ENCODE measurements around the gene AKAP5. TPM values are rescaled to one million over a fixed set of nuclear protein-coding genes. Genes with fewer than 3 reads are reported as not detected.
A peak's percentile ranks its signal among the peaks of the same experiment; 100 is the strongest.
"Not testable (repeated sequence)": the region's sequence is repeated elsewhere in the genome, so short reads cannot be mapped to it uniquely, and the experiment has no call there.

The AKAP5 gene
- total RNA-seq, 1 donor from 2014 or later: 0.20 TPM

DNA sequence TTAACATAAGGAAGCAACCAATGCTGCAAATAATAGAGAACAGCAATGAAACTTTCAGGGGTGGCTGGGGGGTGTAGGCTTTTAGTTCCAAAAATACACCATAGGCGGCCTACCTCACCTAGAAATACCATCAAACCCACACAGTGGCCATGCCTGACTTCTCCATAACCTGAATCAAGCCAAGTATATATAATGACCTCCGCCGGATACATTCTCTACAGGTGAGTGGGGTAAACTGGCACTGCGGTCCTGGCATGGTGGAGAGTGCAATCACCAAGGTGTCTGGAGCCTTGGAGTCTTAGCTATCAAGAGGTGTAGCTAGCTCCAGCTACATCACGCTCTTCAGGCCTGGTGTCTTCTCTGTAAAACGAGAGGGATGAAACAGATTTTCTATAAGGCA lies 37.2 kb downstream of the AKAP5 start:
- no peak for DNase-seq (ENCODE audit: low read depth in 2 of 2)

DNA sequence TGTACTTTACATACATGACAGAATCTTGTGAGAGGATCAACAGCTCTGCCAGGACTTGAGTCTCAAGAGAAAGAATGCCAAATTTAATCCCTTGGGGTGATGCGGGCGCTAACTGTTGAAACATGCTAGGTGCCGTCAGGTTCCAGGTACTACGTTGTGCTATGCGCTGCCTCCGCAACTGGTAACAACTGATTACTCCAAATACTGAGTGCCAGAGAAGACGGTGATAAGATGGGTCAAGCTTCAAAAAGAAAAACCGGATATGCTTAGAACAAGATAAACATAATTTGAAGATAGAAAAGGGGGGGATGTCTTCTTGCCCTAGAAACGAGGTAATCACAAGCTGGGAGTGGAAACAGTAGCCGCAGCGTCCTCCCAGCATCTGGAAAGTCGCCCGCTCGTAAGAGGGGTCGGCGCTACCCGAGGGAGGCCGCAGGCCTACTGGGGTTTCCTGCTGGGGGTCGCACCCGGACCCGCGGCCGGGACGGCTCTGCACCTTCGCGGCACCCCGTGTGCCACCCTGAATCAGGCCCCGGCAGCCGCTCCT lies 37.7 kb downstream of the AKAP5 start:
- peak in 1 of 2 donors; percentile 41 for DNase-seq (ENCODE audit: low read depth in 2 of 2)

DNA sequence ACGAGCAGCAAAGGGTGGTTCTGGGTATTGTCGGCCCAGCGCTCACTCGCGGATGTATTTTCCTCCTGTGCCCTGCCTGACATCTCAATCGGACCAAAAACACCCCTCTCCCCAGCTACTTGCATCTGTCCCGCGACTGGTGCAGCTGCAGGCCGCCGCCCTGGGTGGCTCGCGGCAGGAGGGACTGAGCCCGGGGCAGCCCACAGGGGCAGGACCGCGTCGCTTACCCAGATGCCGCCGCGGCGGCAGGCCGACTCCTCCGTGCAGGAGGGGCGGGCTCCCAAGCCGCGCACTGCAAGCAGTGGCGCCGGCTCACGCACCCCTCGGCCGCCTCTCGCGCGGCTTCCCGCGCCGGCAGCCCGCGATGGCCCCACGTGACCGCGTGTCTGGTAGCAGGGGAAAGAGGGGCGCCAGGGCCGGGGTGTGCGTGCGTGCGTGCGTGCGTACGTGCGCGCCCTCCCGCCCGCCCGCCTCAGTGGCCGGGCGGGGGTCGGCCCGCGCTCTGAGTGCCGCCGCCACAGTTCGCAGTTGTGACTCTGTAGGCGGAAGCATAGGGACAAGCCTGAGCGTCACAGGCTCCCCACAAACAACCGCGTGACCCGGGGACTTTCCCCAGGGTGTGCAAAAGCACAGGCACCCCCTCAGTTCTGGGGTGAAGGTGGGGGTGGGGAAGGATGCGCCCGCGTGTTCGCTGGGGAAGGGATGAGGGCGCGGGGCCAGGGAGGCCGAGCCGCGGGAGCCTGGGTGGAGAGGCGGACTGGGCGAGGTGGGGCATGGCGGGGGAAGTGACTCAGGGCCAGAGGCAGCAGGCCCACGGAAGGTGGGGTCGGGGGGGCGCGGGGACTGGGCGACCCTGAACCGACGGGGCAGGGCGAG lies 38.4 kb downstream of the AKAP5 start, which contains the start of gene ZBTB25:
Gene ZBTB25, minus strand, starts transcription at position 405 of the 876 bp plus-strand sequence. CDS start 13,305 bp downstream, outside the sequence.
- peak; percentile 95 to 96 for DNase-seq (ENCODE audit: low read depth in 2 of 2)

DNA sequence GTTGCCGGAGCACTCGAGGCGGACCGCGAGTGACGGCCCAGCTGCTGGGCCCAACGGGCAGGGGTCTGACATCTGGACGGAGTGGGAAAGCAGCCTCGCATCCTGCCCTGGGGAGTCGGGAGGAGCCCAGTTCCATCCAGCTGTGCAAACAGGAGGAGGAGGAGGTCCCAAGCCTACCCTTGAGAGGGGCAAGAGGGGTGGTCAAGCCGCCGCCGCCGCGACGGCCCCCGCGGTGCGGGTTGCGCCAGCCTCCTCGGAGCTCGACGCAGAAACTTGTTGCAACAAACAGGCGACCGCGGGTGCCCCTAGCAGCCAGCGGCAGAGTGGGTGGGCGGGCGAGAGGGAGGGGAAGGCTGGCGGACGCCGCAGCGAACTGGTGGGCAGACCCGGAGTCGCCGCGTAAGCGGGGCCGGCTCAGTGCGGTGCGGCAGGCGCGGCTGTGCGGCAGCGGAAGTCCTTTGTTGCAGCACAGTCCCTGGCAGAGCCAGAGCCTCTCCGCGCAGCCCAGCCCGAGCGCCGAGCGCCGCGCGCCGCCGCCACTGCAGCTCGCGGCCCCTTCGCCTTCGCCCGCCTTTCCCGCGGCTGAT lies 39.1 kb downstream of the AKAP5 start, which contains the start of gene ZBTB1:
Gene ZBTB1, plus strand, starts transcription at position 461 of the 587 bp plus-strand sequence. CDS start 16,735 bp downstream, outside the sequence.
- peak; percentile 88 to 95 for DNase-seq (ENCODE audit: low read depth in 2 of 2)

DNA sequence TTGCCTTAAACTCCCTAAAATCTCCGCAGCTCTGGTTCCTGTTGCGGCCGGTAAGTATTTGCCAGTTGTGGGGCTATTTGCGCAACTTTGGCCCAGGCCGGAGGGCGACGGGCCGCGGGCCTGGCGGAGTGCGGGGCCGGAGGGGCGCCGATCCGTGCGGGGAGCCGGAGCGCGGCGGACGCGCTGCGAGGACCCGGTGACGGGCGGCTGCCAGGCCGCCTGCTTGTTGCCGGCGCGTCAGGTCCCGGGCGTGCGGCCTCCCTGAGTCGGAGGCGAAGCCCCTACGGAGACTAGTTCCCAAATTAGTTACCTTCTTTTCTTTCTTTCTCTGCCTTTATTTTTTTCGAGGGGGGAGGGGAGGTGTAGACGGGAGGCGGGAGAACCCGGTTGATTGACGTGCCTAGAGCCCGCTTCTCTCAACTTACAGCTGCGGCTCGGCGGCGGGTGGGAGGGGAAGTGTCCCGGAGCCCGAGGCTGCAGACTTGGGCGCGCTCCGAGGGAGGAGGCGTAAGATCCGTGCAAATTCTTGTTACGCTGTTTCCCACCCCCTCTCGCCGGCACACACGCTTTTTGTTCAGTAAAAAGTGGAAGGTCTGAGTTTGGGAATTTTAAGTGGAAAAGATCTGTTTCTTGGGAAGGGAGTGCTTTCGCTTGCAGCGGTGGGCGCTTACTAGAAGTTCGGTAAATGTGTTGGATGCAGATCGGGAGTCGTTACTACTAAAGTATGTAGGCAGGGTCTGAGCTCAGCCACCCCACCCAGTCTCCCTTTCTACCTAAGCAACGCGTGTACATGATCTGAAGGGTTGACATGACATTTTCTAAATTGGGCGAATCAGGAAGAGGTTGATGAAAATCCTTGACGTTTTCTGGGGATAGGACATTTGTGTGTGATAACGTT lies 39.8 kb downstream of the AKAP5 start:
- peak; percentile 80 to 88 for DNase-seq (ENCODE audit: low read depth in 2 of 2)

DNA sequence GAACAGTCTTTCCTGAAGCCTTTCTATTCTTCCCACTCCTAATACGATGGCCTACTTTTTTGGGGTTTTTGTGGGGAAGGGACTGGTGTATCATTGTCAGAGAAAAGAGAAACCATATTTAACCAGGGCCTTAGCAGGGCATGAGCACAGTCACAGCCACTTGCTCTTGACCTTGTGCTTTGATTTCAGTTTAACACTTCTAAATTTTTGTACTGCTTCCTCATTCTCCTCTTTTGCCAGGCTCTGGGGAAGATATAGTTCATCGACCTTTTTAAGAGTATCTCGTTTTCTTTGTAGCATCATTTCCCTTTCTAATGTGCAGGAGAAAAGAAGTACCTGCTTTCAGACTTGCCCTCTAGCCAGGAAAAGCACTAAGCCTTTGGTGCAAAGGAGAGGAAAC lies 41.4 kb downstream of the AKAP5 start:
- no peak for DNase-seq (ENCODE audit: low read depth in 2 of 2)

DNA sequence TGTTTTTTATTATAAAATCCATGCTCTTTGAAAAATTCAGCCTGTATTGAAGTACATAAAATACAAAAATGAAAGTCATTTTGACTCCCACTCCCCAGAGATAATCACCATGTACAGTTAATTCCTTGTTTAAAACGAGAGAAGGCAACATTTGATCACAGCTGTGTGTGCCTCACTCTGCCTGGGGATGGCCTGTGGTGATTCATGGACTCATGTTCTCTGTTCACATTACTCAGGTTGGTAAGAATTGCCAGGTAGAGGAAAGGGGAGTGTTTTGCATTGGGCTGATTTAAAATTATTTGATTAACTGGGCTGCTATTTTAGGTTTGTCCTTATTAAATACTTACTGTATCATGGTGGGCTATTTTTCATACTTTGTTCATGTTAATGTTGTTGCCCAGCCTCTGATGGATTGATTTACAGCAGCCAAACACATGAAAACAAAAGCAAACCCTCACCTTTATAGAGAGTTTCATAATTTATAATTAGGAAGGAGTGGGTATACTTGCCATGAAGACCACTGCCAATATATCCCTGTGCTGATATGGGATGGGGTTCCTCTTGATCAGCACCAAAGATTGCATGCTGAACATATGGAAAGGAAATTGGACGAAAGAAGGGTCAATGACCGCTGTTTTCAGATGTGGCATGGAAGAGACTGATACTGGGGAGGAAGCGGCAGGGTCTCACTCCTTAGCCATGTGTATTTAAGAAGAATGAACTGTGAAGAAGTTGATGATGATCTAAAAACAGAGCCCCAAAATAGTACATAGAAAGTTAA lies 42.3 kb downstream of the AKAP5 start:
- peak; percentile 35 to 41 for DNase-seq (ENCODE audit: low read depth in 2 of 2)

DNA sequence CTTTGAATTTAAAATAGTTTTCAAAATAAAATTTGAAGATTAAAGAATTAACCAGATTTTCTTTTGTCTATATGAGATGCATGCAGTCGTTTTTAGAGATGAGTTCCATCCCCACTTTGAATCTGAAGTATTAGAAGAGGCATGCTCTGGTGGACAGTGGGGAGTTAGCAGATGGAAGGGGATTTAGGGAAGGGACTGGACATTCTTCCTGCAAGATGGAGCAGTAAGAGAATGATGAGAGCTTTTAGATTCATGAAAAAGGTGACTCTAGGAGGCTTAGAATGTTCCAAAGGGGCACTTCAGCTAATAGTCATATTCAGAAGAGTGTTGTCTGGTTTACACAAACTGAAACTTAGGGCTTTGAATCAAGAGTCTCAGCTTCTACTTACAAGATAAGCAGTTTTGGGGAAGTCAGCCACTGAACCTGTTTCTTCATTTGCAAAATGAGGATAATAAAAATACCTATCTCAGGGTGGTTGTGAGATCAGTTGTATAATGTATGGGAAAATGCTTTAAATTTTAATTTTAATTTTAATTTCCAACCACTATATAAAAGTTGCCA lies 43.0 kb downstream of the AKAP5 start:
- DNase-seq (ENCODE audit: low read depth in 2 of 2): no peak

DNA sequence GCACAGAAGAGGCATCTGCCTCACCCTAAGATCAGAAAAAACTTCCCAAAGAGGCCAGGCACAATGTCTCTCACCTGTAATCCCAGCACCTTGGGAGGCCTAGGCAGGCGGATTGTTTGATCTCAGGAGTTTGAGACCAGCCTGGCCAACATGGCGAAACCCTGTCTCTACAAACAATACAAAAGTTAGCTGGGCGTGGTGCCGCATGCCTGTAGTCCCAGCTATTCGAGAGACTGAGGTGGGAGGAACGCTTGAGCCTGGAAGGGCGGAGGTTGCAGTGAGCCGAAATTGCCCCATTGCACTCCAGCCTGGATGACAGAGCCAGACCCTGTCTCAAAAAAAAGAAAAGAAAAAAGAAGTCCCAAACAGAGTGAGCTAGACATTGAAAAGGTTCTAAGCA lies 43.7 kb downstream of the AKAP5 start:
- no peak for DNase-seq (ENCODE audit: low read depth in 2 of 2)

DNA sequence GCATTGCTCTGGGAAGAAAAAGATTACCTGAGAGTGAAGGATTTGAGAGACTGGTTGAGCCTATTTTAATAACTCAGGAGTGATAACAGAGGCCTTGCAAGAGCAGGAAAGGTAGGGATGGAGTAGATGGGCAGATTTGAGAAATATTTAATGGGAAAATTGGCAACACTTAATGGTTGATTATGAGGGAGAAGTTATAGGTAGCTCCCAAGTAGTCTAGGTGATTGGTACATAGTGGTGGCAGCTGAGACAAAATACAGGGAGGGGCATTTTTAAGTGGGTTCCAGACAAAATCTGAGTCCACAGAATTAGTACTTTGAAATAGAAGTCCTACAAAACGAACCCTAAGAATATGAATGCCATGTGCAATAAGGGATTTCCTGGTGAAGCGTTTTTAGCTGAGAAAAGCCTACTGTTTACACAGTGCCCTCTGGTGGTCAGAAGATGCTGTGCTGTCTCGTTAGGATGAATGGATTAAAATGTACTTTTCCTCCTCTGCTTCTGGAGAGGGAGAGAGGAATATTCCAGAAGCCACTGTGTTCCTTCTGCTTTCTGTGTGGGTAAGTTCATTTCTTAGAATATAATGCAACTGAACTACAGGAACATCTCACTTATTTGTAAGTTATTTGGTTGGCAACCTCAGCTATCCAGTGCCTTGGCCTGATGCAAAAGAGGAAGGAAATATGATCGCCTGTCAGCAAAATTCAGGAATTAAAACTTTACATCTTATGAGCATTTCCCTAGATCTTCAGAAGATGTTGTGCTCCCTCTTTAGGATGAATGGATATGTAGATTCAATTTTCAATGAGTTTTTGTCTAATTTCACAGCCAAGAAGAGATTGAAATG lies 45.7 kb downstream of the AKAP5 start:
- DNase-seq (ENCODE audit: low read depth in 2 of 2): peak; percentile 74 to 77

DNA sequence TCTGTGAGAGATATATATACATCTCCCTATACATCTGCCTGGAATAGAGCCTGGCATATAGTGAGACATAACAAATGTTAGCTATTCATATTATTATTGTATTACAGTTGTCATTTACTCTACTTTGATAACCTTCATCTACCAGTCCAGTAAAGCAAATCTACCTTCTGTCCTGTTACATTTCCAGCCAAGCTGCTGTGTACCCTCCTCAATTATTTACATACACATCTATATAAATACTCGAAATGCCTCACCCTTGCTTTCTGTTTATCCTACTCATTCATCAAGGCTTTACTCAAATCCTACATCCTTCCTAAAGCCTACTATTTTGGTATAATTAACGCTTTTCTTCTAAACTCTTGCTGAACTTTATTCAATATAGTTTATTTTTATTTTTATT lies 48.0 kb downstream of the AKAP5 start:
- no peak for DNase-seq (ENCODE audit: low read depth in 2 of 2)

DNA sequence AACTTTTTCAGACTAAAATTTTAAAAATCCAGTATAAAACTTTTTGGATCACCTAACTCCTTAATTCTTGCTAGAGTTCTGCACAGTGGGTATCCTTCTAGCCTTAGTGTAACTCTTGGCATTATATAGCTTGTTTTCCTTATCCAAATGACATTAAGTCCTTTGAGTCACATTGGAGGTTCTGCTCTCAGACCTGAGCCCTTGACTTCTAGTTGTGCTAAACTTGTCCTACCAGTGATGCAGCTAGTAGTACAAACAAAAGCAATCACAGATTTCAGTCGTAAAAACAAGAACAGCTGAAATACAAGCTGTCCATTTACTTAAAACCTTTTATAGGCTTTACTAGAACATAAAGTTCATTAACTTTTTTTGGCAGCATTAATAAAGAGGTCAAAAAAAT lies 49.8 kb downstream of the AKAP5 start:
- no peak for DNase-seq (ENCODE audit: low read depth in 2 of 2)

DNA sequence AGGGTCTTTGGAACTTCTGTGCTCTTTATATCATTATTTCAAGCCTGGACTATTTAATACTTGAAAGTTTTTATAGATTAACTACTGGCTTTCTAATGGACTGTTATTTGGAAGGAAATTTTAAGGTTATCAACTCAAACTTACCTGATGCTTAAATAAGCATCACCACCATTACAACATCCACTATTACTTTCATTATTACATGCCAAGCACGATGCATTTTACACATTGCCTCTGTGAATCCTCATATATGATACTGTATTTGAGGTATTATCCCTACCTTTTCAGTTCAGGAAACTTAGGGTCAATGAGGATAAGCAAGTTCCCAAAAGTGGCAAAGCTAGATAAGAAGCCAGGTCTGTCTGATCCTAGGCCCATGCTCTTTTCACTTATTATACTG lies 51.7 kb downstream of the AKAP5 start:
- no peak for DNase-seq (ENCODE audit: low read depth in 2 of 2)

DNA sequence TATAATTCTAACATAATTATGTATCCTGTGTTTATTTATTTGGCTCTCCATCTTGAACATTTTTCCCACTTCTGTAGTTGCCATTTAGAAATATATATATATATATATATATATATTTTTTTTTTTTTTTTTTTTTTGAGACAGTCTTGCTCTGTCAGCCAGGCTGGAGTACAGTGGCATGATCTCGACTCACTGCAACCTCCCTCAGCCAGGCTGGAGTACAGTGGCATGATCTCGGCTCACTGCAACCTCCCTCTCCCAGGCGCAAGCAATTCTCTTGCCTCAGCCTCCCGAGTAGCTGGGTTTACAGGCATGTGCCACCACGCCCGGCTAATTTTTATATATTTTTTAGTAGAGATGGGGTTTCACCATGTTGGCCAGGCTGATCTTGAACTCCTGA lies 52.4 kb downstream of the AKAP5 start:
- not testable (repeated sequence) for DNase-seq (ENCODE audit: low read depth in 2 of 2)

DNA sequence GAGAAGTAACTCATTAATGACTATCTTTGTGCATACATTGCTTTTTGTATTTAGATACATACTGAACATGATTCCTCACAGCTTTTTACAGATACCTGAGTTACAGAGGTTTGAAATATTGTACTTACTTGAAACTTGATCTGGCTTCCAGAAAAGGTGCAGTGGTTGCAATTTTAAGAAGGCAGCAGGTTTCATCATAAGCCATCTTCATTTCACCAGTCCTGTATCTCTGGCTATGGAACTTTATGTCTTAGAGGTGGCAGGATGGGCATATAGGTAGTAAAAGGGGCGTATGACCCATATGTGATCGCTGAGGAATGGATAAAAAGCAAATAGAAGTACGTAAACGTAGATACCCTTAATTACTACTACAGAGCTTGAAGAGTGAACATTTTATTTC lies 52.9 kb downstream of the AKAP5 start:
- DNase-seq (ENCODE audit: low read depth in 2 of 2): no peak

DNA sequence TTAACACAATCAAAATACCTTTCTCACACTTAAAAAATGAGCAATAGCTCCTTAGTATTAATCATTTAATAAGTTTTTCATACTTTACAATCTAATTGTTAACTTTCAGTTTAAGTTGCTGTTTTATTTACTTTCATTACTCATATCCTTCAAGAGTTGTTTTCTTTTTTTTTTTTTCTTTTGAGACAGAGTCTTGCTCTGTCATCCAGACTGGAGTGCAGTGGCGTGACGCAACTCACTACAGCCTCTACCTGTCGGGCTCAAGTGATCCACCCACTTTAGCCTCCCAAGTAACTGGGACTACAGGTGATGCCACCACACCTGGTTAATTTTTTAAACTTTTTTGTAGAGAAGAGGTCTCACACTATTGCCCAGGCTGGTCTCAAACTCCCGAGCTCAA lies 55.4 kb downstream of the AKAP5 start:
- peak in 1 of 2 donors; percentile 30 for DNase-seq (ENCODE audit: low read depth in 2 of 2)

DNA sequence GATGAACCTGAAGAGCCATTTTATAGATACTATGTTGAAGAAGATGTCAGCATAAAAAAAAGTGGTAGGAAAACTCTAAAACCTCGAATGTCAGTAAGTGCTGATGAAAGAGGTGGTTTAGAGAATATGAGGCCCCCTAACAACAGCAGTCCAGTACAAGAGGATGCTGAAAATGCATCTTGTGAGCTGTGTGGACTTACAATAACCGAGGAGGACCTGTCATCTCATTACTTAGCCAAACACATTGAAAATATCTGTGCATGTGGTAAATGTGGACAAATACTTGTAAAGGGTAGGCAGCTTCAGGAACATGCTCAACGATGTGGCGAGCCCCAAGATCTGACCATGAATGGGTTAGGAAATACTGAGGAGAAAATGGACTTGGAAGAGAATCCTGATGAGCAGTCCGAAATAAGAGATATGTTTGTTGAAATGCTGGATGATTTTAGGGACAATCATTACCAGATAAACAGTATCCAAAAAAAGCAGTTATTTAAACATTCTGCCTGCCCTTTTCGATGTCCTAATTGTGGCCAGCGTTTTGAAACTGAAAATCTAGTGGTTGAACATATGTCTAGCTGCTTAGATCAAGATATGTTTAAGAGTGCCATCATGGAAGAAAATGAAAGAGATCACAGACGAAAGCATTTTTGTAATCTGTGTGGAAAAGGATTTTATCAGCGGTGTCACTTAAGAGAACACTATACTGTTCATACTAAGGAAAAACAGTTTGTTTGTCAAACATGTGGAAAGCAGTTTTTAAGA lies 57.5 kb downstream of the AKAP5 start:
- no peak for DNase-seq (ENCODE audit: low read depth in 2 of 2)

All from lung microvascular endothelial cell (primary cell).